ENCODE data around the gene SLIT3.

DNA sequence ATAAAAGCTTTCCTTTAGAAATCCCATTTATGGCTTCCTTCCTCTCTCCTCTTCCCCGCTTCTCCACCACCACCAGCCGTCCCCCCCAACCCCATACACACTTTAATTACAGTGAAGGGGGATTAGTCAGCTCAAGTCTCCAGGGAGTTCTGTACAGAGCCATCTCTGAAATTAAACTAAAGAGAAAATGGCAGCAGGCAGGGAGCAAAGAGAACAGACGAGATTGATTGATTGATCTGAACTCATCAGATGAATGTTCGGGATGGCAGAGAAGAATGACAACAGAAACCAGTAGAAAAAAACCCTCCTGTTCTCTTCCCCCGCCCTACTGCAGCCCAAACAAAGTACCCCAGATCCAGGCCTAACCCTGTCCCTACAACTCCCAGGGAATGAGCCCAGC lies 480.1 kb downstream of the SLIT3 start:
- TF ChIP-seq POLR2A (IDR thresholded peaks at IDR 0.05; ENCODE audit: low read length) = no peak
- no peak for TF ChIP-seq GATA1 (IDR thresholded peaks at IDR 0.05; ENCODE audit: low read depth, low read length)

All from erythroblast (primary cell).